GM12865 (cell line): ENCODE data around the gene ZSWIM8.

Experiments
- DNase-seq: peaks from one replicate; pipeline ENCODE4 v3.0.0; 2010; ENCODE audit warnings: low read depth
- H3K4me3 ChIP-seq: 2 replicates; pipeline ENCODE4 v1.5.1; 2011; ENCODE audit warnings: mild to moderate bottlenecking, low read depth, low read length, control low read depth
- CTCF ChIP-seq: IDR thresholded peaks from 2 replicates; pipeline ENCODE4 v1.5.1; 2011; ENCODE audit warnings: low read length, control low read depth, low read depth, inconsistent platforms; ENCODE audit not compliant: insufficient read depth; ENCODE audit errors: missing control alignments

ZSWIM8 gene

GRCh38 chr10:73797324-73798025 is 12.1 kb downstream of the ZSWIM8 start:
- no peak for DNase-seq
- no peak overlapping the region for H3K4me3 ChIP-seq
- no peak for TF ChIP-seq CTCF

DNA sequence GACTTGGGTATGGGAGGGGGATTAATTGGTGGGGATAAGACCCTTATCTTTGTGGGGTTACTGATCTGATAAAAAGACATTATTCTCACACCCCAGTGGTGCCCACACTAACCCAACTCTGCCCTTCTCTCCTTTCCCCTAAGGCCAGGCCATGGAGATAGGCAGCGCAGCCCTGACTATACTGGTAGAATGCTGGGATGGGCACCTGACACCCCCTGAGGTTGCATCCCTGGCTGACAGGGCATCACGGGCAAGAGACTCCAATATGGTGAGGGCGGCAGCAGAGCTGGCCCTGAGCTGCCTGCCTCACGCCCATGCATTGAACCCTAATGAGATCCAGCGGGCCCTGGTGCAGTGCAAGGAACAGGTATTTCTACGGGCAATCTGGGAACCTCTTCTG is 12.7 kb downstream of the ZSWIM8 start:
- no peak for TF ChIP-seq CTCF
- H3K4me3 ChIP-seq = no peak overlapping the region

DNA sequence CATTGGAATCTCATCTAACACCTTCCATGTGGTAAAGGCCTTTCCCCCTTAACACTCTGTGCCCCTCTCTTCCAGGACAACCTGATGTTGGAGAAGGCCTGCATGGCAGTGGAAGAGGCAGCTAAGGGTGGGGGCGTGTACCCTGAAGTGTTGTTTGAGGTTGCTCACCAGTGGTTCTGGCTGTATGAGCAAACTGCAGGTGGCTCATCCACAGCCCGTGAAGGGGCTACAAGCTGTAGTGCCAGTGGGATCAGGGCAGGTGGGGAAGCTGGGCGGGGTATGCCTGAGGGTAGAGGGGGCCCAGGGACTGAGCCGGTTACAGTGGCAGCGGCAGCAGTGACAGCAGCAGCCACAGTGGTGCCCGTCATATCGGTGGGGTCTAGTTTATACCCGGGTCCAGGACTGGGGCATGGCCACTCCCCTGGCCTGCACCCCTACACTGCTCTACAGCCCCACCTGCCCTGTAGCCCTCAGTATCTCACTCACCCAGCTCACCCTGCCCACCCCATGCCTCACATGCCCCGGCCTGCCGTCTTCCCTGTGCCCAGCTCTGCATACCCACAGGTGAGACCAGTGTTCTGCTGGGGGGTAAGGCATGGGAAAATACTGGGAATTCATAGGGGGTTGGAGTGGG is 13.6 kb downstream of the ZSWIM8 start:
- TF ChIP-seq CTCF = no peak
- no peak overlapping the region for H3K4me3 ChIP-seq
- DNase-seq = no peak

More for the DNA sequence above, 12.7 kb downstream of the ZSWIM8 start:
- DNase-seq = no peak

DNA sequence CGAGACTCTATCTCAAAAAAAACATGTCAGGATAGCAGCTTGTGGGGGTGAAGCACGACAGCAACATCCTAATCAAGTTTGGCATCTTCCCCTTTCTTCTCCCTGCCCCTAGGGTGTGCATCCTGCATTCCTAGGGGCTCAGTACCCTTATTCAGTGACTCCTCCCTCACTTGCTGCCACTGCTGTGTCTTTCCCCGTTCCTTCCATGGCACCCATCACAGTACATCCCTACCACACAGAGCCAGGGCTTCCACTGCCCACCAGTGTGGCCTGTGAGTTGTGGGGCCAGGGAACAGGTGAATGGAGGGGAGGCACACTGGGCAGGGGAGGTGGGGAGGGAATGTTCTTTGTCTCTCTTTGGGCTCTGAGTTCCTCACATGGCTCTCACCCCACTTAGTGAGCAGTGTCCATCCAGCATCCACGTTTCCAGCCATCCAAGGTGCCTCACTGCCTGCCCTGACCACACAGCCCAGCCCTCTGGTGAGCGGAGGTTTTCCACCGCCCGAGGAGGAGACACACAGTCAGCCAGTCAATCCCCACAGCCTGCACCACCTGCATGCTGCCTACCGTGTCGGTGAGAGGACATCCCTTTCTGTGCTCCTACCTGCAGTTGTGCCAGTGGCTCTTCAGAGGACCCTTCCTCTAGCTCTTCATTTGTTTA is 14.6 kb downstream of the ZSWIM8 start:
- DNase-seq = no peak
- no peak overlapping the region for H3K4me3 ChIP-seq
- TF ChIP-seq CTCF = no peak

GRCh38 chr10:73800560-73801252 is 15.3 kb downstream of the ZSWIM8 start:
- TF ChIP-seq CTCF = no peak
- no peak overlapping the region for H3K4me3 ChIP-seq
- DNase-seq = no peak

DNA sequence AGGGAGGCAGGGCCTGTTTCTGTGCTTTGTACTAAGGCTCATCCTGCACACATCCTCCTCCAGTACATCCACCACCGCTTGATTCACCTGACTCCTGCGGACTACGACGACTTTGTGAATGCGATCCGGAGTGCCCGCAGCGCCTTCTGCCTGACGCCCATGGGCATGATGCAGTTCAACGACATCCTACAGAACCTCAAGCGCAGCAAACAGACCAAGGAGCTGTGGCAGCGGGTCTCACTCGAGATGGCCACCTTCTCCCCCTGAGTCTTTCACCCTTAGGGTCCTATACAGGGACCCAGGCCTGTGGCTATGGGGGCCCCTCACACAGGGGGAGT is 15.8 kb downstream of the ZSWIM8 start:
- no peak for DNase-seq
- TF ChIP-seq CTCF = no peak
- H3K4me3 ChIP-seq = no peak overlapping the region
